ENCODE data around the gene FTL.

- TF ChIP-seq EGR1 (IDR thresholded peaks at IDR 0.05; ENCODE audit: low read depth in 2 of 2) (no peak), RXRA (IDR thresholded peaks at IDR 0.05) (no peak), CTCF (IDR thresholded peaks at IDR 0.05; ENCODE audit: low read depth, low read length, missing input control) (no peak), RAD21 (IDR thresholded peaks at IDR 0.05) (no peak), ATF3 (IDR thresholded peaks at IDR 0.05) (no peak), ZBTB33 (IDR thresholded peaks at IDR 0.05) (no peak), MAX (IDR thresholded peaks at IDR 0.05) (no peak)
These were observed 12.0 kb downstream of the FTL start for GRCh38 chr19:48977061-48977460.
